Panc1 (cell line): ENCODE measurements around the gene AFDN. TPM values are rescaled to one million over a fixed set of nuclear protein-coding genes. Genes with fewer than 3 reads are reported as not detected.

Experiments
- ATAC-seq: fragments of 200-7000 bp; cut with Tn5 transposase; 2 replicates; pipeline ENCODE4 v1.9.1; 2020; ENCODE audit warnings: mild to moderate bottlenecking, moderate library complexity
- BruUV-seq: library from RNA; stranded (reverse); fragments of 400-500 nt; replicated peaks from 2 replicates; lab custom pipeline; 2021; lab: Mats Ljungman, UMichigan
- CTCF ChIA-PET: fragments of 300-600 bp; sonication (Branson Sonifier 250); formaldehyde crosslinking; loops from one replicate; lab custom pipeline; 2022; ENCODE audit warnings: antibody characterized with exemption; lab: Charles Lee
- POLR2A ChIA-PET: fragments of 300-600 bp; sonication (Branson Sonifier 250); formaldehyde crosslinking; loops from one replicate; lab custom pipeline; 2022; ENCODE audit warnings: antibody characterized with exemption; lab: Charles Lee
- DNase-seq: peaks from one replicate; pipeline ENCODE4 v3.0.0-alpha.2; 2010; ENCODE audit warnings: low read depth, low spot score
- H3K27ac ChIP-seq: 2 replicates; pipeline ENCODE4 v1.5.1; 2011; ENCODE audit warnings: mild to moderate bottlenecking, low read length, inconsistent platforms
- H3K27me3 ChIP-seq: fragments of 200-500 bp; sonication (Bioruptor generic); 2 replicates; pipeline ENCODE4 v1.6.0; 2014; ENCODE audit warnings: low read length, inconsistent platforms; ENCODE audit not compliant: control insufficient read depth, insufficient read depth
- H3K36me3 ChIP-seq: fragments of 200-500 bp; sonication (Bioruptor generic); 2 replicates; pipeline ENCODE4 v1.5.1; 2014; ENCODE audit warnings: inconsistent platforms, mild to moderate bottlenecking, low read length, moderate library complexity; ENCODE audit not compliant: control insufficient read depth, insufficient read depth
- H3K4me1 ChIP-seq: 2 replicates; pipeline ENCODE4 v1.5.1; 2011; ENCODE audit warnings: inconsistent platforms, mild to moderate bottlenecking, low read length, moderate library complexity; ENCODE audit not compliant: control insufficient read depth, insufficient read depth
- H3K4me3 ChIP-seq, 2 experiments: 2 replicates each; pipeline ENCODE4 v1.5.1; 2011 to 2012; ENCODE audit warnings: low read depth in 2 of 2, low read length in 2 of 2, mild to moderate bottlenecking in 2 of 2, inconsistent platforms in 1 of 2, moderate library complexity in 1 of 2
- H3K9me3 ChIP-seq: fragments of 200-500 bp; sonication (Bioruptor generic); 2 replicates; pipeline ENCODE4 v1.5.1; 2014; ENCODE audit warnings: low read depth, mild to moderate bottlenecking, inconsistent platforms, low read length, moderate library complexity; ENCODE audit not compliant: control insufficient read depth, insufficient read depth
- CTCF ChIP-seq: fragments of 450-650 bp; IDR thresholded peaks from 2 replicates; pipeline ENCODE4 v1.5.1; 2017; ENCODE audit warnings: mild to moderate bottlenecking
- POLR2AphosphoS5 ChIP-seq: IDR thresholded peaks from 2 replicates; pipeline ENCODE4 v1.6.1; 2012; ENCODE audit warnings: mild to moderate bottlenecking, low read depth, low read length, moderate library complexity
- REST ChIP-seq, 2 experiments: IDR thresholded peaks; 2 replicates each; pipeline ENCODE4 v1.6.1; 2011 to 2012; ENCODE audit warnings: low read depth in 2 of 2, control low read depth in 1 of 2, low read length in 1 of 2, mild to moderate bottlenecking in 1 of 2, moderate library complexity in 1 of 2; ENCODE audit not compliant: insufficient read depth in 1 of 2
- SIN3A ChIP-seq: IDR thresholded peaks from 2 replicates; pipeline ENCODE4 v1.6.1; 2012; ENCODE audit warnings: low read depth, mild to moderate bottlenecking, low read length, moderate library complexity, borderline replicate concordance; ENCODE audit not compliant: insufficient read depth
- TCF7L2 ChIP-seq: IDR thresholded peaks from 2 replicates; pipeline ENCODE4 v1.6.1; 2011; ENCODE audit warnings: mild to moderate bottlenecking, low read depth, low read length, inconsistent platforms
- in situ Hi-C: cut with HindIII; loops from 2 replicates; pipeline ENCODE4 v1.10.0; 2016; ENCODE audit warnings: low sequenced_read_pairs, low pct_unique_long_range_greater_than_20kb
- intact Hi-C: fragments of 100-400 bp; cut with micrococcal nuclease; formaldehyde crosslinking; loops from one replicate; pipeline ENCODE4 v1.10.0; 2022; ENCODE audit not compliant: unreplicated experiment
- total RNA-seq: library from RNA; stranded (reverse); gene quantifications from one replicate; pipeline ENCODE4 v1.2.1, GENCODE V29; 2021; ENCODE audit not compliant: unreplicated experiment

The AFDN gene
- total RNA-seq, 1 experiment from 2014 or later = 143 TPM

DNA sequence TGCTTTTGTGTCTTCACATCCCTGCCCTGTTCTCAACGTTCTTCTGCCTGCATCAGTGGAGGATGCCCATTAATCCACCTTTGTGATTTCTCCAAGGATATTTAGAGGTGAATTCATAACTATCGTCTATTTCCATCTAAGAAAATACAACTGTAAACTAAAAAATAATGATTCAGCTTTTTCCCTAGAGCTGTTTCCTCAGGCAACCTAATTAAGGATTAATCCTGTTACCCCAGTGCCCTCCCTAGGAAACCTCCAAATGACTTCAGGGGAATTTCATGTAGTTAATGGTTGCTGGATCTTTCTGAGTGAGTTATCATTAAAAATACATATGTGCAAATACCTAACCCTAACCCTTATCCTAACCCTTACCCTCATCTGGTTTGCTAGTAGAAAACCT is 14.6 kb upstream of the AFDN start:
- POLR2A ChIA-PET = interaction anchor here (0.6 kb wide), 1 partner anchor 75 kb away, joined by 8 read pairs; no protein-coding TSS in a partner anchor
- intact Hi-C loops = loop anchor here (10.0 kb wide), 1 partner anchor 1187 kb away; the partner anchor contains the start of gene RPS6KA2
- Histone ChIP-seq H3K4me3 (no peak overlapping the region), H3K27me3 (peaks cover 7% of the 10 kb centered on the region; the same call in 1 of the 2 replicates), H3K27ac (no peak overlapping the region), H3K36me3 (no peaks in the 10 kb centered on the region), H3K9me3 (no peaks in the 10 kb centered on the region), H3K4me1 (no peaks in the 10 kb centered on the region)
- TF ChIP-seq REST (IDR thresholded peaks at IDR 0.05; ENCODE audit: insufficient read depth in 1 of 2, low read depth in 2 of 2, low read length in 1 of 2) (no peak), SIN3A (no peak)
- no peak for ATAC-seq
- in situ Hi-C loops = no loop called here
- CTCF ChIA-PET = no interaction called here
- BruUV-seq = no TSS peak
- DNase-seq = no peak

GRCh38 chr6:167815296-167815980 is 11.3 kb upstream of the AFDN start:
- ChIA-PET POLR2A (interaction anchor here (0.6 kb wide), 1 partner anchor 131 kb away, joined by 3 read pairs; no protein-coding TSS in a partner anchor), CTCF (interaction anchor here (0.6 kb wide), 1 partner anchor 505 kb away, joined by 10 read pairs; no protein-coding TSS in a partner anchor)
- no peak for TF ChIP-seq SIN3A
- no peak for TF ChIP-seq TCF7L2
- TF ChIP-seq REST (IDR thresholded peaks at IDR 0.05; ENCODE audit: insufficient read depth in 1 of 2, low read depth in 2 of 2, low read length in 1 of 2) = no peak
- no peak for TF ChIP-seq CTCF
- no peak for TF ChIP-seq POLR2AphosphoS5
- Histone ChIP-seq H3K27ac (no peak overlapping the region), H3K27me3 (peaks cover under 1% of the 10 kb centered on the region; the same call in 1 of the 2 replicates), H3K9me3 (no peaks in the 10 kb centered on the region), H3K4me3 (no peak overlapping the region), H3K4me1 (no peaks in the 10 kb centered on the region), H3K36me3 (no peaks in the 10 kb centered on the region)
- intact Hi-C loops (loop anchor here (10.0 kb wide), 1 partner anchor 1191 kb away; the partner anchor contains the start of gene RPS6KA2), in situ Hi-C loops (no loop called here)
- DNase-seq (no peak), ATAC-seq (no peak)
- BruUV-seq = no TSS peak
